ENCODE data around the gene IFIT1.

DNA sequence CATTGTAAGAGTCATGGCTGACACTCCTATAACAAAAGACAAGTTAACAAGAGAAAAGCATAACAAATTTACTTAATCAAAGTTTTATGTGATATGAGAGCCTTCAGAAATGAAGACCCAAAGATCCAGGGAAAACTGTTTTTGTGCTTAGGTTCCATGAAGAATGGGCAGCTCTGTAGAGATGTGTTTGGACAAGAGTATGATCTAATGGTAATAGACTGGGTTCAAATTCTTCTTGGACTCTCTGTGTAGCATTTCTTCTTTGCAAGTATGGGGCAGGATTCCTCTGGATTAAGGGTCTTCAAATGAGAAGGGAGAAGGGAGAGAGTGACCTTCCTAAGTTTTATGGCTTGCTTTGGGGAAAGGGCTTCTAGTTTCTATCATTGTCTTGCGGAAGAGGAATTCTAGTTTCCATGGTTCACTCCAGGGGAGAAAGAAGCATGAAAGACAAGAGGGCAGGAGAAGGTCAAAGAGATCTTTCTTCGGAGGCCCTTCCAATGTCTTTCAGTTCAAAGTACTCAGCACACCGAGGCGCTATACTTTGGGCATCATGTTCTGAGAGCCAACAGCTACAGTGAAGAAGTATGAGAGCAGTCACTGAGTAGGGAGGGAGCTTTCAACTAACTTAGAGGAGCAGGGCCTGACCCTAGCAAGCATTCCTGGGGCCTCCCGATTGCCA, 49.2 kb upstream of the IFIT1 start:
- TF ChIP-seq, protein P1, sequence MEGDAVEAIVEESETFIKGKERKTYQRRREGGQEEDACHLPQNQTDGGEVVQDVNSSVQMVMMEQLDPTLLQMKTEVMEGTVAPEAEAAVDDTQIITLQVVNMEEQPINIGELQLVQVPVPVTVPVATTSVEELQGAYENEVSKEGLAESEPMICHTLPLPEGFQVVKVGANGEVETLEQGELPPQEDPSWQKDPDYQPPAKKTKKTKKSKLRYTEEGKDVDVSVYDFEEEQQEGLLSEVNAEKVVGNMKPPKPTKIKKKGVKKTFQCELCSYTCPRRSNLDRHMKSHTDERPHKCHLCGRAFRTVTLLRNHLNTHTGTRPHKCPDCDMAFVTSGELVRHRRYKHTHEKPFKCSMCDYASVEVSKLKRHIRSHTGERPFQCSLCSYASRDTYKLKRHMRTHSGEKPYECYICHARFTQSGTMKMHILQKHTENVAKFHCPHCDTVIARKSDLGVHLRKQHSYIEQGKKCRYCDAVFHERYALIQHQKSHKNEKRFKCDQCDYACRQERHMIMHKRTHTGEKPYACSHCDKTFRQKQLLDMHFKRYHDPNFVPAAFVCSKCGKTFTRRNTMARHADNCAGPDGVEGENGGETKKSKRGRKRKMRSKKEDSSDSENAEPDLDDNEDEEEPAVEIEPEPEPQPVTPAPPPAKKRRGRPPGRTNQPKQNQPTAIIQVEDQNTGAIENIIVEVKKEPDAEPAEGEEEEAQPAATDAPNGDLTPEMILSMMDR (IDR thresholded peaks at IDR 0.05) = no peak
- TF ChIP-seq POLR2A (IDR thresholded peaks at IDR 0.05) = no peak
